GM21367 (cell line): Measurements from ENCODE around the gene IPCEF1.

ENCODE experiments used
- ATAC-seq: cut with Tn5 transposase; IDR thresholded peaks from one replicate; pipeline ENCODE4 v1.9.1; 2021; ENCODE audit not compliant: unreplicated experiment

IPCEF1 gene

DNA sequence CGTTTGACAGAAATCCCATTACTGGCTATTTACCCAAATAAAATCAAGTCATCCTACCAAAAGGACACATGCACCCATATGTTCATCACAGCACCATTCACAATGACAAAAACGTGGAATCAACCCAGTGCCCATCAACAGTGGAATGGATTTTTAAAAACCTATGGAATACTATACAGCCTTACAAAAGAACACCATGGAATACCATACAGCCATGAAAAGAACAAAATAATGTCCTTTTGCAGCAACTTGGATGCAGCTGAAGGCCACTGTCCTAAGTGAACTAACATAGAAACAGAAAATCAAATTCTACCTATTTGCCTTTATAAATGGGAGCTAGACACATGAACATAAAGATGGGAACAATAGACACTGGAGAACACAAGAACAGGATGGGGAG is 17.4 kb upstream of the IPCEF1 start:
- ATAC-seq, result no peak

DNA sequence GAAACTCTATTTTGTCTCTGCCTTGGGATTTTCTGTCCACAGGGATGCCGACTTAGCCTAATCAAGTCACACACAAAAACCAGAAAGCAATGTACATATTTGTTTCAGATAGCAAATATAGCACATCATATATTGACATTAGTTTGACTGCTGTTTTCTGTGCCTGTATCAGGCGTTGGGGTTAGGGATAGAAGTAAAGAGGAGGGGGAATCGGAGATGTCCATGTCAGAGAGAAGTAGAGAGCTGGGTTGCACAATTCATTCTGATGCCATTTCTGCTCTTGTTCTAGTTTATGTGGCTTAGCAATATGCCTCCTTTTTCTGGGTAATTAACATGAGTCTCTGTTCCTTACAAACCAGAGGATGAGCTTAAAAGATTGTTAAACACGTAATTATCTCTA is 14.7 kb upstream of the IPCEF1 start:
- no peak for ATAC-seq

DNA sequence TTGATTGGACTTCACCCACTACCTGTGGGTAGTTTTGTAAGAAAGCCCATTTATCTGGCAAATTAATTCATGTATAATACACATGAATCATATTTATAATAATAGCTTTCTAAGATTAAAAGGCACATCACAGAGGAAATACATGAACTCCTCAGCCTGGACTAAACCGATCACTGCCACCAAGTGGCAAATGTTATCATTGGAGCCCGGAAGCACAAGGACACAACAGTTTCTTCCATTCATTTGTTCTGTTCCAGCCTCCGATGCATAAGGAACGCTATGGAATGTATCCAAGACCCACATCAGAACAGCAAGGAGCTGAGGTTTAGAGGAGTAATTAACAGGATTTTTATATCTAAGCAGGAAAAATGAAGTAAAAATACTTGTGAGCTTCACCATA is 13.9 kb upstream of the IPCEF1 start:
- ATAC-seq, result peak; percentile 82

DNA sequence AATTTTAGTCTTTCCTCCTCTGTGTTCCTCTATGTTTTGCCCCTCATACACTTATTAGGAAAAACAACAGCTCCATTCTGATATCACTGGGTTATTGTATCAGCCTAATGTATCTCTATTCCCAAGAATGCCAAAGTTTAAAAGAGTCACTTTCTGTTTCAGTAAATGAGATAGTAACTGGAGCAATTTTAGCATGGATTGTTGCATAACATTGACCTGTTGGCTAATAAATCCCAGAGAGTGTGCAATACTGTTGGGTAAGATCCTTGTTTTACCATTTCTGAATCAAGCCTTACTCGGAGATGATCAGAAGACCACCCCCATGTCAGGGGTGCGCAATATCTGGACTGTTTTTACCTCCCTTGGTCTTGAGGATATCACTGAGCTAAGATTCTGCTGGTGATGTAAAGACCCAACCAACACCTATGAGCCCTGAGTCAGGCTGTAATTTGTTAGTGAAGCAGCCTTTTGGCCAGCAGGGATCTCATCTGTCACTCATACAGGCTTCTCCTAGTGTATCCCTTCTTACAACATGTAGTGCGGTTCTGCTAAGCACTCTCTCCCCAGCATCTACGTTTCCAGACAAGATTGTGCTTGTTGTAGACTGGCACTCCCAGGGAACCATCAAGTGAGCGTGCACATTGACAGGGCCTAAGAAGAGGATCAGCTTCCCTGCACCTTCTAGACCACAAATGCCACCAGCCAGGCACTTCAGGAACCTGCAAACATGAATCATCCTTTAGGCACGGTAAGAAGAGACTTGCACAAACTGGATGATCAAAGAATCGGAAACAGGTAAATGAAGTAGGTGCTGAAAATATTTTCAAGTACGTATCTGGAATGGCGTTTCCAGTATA is 11.5 kb upstream of the IPCEF1 start:
- no peak for ATAC-seq

DNA sequence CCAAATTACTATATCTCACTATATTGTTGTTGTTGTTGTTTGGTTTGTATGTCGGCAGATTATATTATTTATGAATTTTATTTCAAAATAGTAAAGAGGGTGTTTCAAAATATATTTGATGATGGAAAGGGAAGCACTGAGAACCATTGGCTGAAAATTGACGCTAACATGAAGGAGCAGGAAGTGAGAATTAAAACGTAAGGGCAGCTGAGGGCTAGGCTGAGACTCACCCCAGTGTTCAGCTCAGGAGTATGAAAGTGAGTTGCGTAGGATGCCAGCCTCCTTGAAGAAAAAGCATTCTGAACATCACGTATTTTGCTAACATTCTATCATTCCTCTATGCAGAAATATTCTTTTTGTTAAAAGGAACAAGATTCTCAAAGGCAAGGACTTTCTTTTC is 10.7 kb upstream of the IPCEF1 start:
- no peak for ATAC-seq

DNA sequence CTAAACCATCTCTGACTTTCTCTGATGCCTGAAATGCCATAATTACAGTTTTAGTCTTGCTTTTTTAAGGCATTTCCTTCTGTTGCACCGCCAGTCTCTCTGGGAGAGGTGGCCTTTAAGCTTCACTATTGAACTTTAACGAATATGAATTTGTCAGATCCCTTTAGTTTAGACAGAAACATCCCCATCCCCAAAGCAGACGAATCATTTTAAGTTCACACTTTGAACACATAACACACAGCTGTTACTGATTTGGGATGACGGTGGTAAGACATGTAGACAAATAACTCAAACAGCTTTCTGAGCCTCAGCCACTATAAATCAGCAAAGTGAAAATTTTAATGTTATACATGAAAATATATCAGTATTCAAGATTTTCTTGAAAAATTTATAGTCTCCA is 7.2 kb upstream of the IPCEF1 start:
- ATAC-seq, result no peak

DNA sequence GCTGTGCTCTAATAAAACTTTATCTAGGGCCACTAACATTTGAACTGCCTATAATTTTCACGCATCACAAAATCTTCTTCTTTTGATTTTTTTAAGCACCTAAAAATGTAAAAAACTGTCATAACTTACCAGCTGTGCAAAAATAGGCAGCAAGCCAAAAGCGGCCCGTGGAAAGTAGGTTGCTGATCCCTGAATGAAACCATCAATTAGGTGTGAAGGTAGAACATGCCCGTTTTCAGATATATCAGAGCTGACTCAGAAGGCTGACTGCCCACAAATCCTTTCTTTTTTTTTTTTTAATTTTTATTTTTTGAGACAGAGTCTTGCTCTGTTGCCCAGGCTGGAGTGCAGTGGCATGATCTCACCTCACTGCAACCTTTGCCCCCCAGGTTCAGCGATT is 4.9 kb upstream of the IPCEF1 start:
- no peak for ATAC-seq

DNA sequence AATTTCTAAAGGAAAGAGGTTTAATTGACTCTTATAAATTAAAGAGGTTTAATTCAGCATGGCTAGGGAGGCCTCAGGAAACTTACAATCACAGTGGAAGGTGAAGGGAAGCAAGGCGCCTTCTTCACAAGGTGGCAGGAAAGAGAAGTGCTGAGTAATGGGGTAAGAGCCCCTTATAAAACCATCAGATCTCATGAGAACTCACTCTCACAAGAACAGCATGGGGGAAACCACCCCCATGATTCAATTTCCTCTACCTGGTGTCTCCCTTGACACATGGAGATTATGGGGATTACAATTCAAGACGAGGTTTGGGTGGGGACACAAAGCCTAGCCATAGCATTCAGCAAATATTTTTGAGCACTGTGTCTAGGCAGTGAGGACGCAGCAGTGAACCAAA is 3.9 kb upstream of the IPCEF1 start:
- ATAC-seq, result no peak

DNA sequence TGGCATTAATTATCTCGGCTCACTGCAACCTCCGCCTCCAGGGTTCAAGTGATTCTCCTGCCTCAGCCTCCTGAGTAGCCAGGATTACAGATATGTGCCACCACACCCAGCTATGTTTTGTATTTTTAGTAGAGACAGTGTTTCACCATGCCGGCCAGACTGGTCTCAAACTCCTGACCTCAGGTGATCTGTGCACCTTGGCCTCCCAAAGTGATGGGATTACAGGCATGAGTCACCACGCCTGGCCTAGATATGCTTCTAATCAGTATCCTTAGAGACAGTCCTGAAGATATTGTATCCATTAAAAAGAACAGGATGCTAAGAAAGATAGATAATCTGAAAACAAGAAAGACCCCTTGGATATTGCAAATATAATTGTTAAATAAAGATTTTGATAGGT is 3.1 kb upstream of the IPCEF1 start:
- no peak for ATAC-seq

DNA sequence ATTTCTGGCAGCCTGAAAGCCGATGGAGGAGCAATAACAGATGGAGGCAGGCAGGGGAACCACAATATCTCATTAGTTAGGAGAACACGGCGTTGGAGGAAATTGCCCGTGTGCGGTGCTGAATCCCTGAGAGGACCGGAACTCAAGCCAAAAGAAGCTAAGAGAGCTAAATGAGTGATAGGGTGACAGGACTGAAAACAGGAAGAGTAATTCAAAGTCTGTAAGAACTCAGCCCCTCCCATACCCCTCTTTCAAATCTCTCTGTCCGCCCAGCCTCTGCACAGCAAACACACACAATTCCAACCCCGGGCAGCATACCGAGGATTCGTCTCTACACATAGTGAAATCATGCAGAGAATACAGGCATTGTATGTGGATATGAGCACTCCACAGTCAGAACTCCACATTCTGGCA is 2.6 kb upstream of the IPCEF1 start:
- peak; percentile 31 for ATAC-seq

DNA sequence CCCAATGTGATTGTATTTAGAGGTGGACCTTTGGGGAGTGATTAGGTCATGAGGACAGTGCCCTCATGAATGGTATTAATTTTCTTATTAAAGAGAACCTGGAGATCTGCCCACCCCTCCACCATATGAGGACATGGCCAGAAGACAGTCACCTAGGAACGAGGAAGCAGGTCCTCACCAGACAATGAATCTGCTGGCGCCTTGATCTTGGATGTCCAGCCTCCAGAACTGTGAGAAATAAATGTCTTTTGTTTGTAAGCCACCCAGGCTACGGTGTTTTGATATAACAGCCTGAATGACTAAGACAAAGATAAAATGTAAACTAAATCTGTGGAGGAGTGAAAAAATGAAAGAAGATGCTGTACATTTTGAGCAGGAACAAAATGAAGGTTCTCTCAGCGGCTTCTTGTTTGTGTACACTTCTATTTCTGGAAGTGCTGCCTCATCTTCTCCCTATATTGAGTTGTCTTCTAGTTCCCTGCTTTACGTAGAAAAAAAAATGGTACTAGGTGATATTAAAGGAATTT is 1.5 kb upstream of the IPCEF1 start:
- no peak for ATAC-seq

DNA sequence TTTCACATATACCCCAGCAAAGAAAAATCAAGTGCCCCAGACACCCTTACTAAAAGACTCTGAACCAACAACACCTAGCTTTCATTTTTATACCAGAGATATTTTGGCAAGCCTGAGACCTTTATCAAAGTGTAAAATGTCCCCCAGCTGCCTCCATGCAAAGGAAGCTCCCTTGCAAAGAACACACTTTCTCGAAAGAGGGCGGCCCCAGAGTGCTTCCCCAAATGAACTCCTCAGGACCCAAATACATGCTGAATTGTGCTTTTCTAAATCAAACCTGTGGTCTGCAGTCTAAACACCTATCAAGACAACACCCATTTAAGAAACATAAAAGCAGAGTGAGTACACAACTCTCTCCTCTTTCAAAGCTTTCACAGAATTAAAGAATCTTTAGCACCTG is 490 bp downstream of the IPCEF1 start:
- no peak for ATAC-seq

DNA sequence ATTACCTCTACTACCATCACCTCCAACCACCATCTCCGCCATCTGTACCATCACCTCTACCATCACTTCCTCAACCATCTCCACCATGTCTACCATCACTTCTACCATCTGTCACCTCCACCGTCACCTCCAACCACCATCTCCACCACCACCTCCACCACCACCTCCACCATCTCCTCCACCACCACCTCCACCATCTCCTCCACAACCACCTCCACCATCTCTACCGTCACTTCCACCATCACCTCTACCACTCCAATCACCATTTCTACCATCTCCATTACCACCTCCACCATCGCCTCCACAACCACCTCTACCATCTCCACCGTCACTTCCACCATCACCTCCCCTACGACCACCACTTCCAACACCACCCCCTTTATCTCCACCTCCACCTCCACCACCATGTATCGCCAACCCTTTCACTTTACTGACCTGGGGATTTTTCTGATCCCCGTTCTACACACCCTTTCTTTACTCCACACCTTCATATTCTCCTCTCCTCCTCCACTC is 2.3 kb downstream of the IPCEF1 start:
- ATAC-seq, result no peak

DNA sequence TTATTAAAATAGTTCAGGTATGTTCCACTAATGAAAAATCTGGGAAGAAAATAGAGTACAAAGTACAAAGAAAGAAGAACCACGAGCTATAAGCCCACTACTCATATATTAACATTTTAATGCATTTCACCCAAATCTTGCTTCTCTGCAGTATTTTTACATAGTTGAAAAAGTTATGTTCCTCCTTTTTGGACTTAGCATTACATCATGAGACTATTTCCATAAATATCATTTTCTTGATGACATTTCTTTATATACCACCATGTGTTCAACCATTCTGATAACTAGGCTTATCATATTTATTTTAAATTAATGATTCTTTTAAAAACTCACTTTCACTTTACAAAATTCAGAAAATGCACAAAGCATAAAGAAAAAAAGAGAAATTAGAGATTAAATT is 3.0 kb downstream of the IPCEF1 start:
- ATAC-seq, result no peak

DNA sequence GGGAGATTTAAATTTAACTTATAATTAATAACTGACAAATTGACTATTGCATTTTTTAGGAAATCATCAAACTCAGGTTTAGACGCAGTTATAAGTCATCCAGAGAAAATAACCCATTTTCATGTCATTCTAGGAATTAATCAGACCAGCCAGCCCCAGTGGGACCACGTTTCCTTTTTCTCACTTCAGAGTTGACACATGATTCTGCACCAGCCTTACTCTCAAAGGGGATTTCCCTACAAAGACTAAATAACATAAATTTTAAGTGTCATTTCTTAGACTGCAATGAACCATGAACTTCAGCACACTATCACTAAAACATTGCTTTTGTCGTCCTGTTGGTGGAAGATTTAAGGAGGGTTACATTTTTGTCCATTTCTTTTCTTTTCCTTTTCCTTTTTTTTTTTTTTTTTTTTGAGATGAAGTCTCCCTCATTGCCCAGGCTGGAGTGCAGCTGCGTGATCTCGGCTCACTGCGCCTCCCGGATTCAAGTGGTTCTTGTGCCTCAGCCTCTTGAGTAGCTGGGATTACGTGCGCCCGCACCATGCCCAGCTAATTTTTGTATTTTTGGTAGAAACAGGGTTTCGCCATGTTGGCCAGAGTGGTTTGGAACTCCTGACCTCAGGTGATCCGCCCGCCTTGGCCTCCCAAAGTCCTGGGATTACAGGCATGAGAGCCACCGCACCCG is 3.6 kb downstream of the IPCEF1 start:
- ATAC-seq, result peak; percentile 49

DNA sequence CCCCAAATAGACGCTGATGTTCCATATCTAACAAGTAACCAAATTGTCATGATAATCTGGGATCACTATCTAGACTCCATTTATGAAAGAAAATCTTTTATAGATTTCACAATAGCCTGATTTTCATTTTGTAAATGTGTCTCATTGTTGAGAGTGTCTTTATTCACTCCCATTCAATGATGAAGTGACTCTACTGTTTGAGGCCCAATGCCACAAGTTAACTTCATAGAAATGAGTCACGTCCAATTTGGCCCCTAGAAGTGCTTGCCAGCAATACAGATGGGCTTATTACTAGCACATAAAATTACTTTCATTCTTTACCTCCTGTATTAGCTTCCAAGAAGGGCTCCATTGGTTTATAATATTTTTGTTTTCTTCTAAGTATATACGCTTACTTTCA is 6.3 kb downstream of the IPCEF1 start:
- no peak for ATAC-seq

DNA sequence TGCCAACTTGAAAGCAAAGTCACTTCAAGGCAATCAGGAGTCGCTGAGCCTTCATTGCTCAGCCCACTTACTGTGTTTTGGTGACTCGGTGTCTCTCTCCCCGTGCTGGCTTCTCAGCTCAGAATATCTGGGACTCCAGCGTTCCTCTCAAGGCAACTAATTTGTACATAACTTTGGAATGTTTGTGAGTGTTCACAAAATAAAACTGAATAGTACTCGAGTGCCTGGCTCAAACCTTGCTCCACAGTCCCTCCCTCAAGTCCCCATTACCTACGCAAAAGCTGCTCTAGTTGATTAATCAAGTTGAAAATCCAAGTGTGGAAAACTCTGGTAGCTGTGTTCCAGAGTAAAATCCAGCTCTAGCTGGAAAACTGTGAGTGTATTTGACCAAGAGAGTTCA is 8.6 kb downstream of the IPCEF1 start:
- no peak for ATAC-seq

DNA sequence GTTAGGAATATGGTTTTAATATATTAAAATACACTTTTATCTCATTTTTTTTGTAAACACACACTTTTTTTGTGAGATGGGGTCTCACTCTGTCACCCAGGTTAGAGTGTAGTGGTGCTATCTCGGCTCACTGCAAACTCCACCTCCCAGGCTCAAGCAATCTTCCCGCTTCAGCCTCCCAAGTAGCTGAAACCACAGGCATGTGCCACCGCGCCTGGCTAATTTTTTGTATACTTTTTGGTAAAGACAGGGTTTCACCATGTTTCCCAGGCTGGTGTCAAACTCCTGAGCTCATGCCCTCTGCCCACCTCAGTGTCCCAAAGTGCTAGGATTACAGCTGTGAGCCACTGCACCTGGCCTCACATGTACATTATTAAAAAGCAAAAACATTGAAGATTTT is 10.8 kb downstream of the IPCEF1 start:
- no peak for ATAC-seq

DNA sequence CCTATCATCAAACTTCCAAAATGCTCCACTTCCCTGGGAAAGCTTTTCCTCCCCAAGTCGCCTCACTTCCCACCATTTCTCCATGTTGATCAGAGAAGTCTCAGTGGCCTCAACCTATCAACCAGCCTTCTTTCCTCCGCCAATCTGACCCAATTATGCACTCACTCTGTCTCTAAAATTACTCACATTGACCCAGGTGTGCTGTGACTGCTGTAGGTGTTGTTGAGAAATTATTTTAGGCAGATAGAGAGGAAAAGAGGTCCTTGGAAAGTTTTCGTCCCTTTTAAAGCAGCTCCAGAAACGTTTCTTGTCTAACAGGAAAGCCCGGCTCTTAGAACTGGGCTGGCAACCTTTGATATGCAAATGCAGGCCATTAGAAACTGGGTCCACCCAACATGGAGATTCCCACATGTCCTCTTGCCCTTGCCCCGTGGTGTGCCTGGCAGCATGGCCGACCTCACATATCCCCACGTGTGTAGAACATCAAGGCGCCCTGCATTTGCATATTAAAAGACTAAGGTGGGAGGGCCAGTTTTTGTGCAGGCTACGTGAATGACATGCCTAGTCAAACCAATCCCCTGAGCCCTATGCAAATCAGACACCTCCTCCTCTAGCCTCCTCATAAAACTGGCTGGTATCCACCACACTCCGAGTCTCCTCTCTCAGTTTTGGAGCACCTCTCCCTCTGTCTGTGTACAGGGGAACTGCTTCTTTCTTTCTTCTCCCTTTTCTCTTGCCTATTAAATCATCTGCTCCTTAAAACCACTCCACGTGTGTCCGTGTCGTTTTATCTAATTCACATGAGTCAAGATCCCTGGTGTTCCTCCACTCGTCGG is 12.9 kb downstream of the IPCEF1 start:
- no peak for ATAC-seq

DNA sequence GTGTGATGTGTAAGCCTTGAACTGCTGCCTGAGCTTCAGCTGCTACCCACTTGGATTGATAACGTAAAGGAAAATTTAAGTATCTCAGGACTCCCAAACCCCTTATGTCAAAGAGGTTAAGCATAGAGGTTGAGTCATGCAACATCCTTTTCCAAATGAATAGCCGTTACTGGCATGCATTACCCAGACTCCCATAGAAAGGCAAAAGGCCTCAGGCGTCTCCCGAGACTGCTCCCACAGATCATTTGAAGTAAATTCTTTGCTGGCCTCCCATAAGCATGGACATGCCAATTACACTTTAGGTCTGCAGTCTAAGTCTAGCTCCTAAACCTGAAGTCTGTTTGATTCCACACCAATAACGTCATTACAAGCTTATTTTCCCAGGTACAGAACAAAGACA is 14.7 kb downstream of the IPCEF1 start:
- ATAC-seq, result no peak

DNA sequence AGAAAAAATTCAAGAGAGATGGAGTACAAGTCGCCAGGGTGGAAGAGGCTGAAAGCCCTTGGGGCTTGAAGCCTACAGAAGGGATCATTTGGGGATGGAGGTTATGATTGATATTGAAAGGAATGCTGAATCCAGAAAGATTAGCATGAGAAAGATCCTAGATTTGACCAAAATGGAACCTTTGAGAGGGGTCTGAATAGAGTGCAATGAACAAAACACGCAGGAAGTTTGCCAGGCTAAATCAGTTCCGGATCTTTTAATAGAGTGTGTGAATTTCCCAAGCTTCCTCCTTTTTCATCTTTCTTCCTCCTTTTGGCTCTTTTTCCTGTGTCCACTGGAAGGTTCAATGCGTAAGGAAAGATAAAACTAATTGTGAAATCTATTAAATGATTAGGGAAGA is 15.3 kb downstream of the IPCEF1 start:
- no peak for ATAC-seq
